NCI-H2029 (cell line): ENCODE results near the gene KLK13.

Source experiments
- DNase-seq: peaks from one replicate; lab custom pipeline; 2025; lab: John Stamatoyannopoulos, UW

KLK13 gene, protein sequence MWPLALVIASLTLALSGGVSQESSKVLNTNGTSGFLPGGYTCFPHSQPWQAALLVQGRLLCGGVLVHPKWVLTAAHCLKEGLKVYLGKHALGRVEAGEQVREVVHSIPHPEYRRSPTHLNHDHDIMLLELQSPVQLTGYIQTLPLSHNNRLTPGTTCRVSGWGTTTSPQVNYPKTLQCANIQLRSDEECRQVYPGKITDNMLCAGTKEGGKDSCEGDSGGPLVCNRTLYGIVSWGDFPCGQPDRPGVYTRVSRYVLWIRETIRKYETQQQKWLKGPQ

DNA sequence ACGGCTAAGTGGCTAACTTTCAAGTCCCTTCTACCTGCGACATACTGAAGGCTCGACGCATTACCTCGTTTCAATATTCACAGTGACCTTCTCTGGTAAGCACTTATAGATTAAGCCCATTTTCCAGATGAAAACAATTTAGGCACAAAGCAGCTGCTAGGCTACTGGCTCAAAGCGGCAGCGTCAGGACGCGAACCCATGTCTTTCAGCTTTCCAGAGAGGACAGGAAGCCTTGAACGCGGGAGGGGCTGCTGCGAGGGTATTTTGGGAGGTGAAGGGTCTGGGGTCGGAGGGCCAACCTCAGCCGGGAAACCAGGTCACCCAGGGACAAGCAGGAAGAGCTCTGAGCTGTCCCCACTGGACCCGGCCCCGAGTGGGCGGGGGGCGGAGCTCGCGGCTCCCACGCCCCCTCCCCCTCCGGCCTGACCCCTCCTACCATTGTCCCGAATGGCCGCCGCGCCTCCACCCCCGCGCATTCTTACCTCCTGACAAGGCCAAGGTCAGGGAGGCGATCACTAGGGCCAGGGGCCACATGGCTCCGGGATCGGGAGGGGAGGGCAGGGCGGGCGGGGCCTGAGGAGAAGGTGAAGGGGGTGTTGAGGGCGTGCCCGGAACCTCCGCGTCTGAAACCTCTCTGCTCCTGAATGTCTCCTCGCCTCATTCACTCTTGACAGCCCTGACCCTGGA is at the start of gene KLK13:
TSS of gene KLK13 (minus strand) at position 559 of the 687 bp plus-strand sequence. CDS start at position 534, 25 bp downstream.
- no peak for DNase-seq

DNA sequence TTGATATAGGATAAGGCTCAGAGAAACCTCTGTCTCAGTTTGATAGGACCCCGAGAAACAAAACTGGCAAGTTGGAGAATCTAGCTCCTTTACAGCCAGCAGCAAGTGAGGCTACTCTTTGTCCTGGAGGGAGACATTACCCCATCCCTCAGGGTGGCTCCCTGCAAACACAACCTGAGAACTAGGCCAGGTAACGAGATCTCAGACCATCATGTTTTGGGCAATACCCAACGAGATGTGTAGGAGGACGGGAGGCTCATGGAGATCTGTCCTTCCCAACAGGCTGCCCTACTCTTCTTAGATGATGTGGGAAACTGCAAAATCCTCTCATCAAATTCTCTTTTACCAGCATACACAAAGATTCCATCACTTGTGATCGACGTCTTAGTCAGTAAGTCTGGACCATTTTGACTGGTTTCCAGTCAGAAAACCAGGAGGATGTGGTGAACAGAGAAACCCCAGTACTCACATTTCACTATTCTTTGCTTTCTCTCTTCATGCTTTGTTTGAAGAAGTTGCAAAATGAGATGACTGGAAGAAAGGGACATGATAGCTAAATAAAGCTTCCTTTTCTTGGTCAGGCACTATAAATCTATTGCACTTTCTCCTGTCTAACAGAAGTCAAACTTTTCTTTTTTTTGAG is 49.3 kb upstream of the KLK13 start:
- no peak for DNase-seq

DNA sequence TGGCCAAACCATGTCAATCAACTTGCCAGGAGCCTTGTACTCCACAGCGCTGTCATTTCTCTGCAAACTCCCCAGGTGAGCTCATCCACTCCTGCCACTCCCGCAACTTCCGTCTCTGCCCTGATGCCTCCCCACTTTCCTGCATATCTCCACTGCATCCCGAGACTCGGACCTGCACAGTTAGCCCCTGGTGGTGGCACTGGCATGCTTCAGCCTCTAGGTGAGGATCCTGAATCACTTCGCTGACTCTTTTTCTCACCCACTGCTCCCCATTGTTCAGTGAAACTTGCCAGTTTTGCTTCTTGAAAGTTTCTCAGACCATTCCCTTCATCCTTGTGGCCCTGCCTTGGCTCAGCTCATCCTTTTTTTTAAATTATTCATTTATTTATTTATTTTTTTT is 46.7 kb upstream of the KLK13 start:
- DNase-seq: no peak

DNA sequence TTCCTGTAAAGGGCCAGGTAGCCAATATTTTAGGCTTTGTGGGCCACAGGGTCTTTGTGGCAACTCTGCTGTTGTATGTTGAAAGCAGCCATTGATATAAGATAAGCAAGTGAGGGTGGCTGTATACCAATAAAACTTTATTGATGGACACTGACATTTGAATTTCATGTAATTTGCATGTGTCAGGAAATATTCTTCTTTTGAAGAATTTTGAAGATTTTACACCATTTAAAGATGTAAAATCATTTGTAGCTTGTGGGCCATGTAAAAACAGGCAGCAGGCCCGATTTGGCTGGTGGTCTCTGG is 45.7 kb upstream of the KLK13 start:
- DNase-seq: no peak

DNA sequence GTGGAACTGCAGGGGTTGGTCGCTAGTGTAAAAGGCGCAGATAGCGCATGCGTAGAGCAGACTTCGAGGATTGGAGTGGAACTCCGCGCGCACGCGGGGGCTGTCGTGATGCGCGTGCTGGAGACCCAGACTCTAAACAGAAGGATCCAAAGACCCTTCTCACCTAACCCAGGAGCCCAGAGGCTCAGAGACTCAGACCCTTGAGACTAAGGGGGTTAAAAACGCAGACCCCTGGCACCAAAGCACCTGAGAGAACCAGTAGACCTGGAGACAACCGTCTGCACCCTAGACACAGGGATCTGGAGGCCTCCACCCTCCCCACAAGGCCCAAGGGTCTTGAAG is 43.9 kb upstream of the KLK13 start:
- DNase-seq: no peak

DNA sequence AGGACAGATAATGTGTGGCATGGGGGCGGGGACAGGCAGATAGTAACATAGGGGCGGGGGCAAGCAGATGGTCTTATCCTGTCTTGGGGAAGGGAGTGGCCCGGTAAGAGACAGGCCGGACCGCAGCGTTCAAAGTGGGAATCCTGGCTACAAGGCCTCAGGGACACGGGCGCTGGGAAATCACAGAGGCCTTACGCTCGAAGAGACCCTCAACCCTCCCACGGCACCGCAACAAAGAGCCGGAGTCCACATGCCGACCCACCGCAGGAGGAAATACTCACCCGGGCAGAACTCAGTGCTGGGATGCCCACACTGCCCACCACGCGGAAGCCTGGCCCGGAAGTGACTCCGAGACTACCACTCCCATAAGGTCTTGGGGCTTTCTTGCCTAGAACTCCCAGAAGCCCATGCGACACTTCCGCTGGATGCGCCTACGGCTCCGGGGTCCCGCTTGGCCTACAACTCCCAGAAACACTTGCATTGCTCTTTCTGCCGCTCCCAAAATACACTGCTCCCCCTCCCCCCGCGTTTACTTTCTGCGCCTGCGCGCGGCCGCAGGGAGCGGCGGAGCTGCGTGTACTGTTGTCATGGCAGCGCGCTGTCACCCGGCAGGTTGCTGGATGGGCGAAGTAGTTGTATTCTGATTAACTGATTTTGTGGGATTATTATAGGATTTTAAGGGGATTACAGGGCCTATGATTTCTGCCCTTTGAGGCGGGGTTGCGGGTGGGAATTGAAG is 43.3 kb upstream of the KLK13 start, which contains the start of gene CTU1:
TSS of gene CTU1 (minus strand) at position 344 of the 739 bp plus-strand sequence. CDS start 3,840 bp downstream, outside the sequence.
- peak; percentile 98 for DNase-seq

DNA sequence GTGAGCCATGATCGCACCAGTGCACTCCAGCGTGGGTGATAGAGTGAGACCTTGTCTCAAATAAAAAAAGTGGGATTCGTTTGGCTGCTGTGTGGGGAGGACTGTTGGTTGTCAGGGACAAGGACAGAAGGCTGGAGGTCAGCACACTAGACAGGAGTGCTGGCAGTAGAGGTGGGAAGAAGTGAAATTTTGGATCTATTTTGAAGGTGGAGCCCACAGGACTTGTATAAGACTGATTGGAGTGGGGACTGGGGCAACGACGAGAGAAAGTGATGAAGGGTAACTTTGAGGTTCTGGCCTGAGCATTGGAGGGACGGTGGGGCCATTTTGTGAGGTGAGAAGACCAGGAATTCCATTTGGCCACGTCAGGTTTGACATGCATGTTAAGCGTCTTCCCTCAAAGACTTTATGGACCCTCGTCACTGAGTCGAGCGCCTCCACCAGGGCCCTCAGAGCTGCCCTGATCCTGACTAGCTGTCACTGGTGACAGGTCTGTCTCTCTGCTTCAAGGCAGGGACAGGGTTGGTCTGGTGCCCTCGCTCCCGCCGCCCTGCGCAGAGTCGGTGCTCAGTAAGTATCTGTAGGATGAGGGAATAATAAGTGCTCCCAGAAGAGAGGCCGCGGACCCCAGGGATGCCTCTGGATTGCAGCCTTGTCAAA is 42.6 kb upstream of the KLK13 start:
- DNase-seq: no peak

DNA sequence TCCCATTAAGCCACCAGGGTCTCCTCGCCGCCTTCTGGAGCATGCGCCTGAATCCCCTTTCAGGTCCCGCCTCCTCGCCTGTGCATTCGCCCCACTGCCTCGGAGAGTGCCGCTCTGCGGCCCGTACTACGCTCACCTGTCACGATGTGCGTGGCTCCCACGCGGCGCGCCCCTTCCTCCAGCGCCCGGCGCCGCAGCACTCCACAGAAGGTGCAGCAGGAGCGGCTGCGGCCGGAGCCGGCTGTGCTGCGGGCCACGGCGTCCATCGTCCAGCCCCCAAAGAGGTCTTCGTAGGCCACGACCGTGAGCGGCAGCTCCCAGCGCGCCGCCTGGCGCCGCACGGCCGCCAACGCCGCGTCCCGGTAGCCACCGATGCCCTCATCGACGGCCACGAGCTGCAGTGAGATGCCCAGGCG is 39.0 kb upstream of the KLK13 start:
- DNase-seq: no peak

DNA sequence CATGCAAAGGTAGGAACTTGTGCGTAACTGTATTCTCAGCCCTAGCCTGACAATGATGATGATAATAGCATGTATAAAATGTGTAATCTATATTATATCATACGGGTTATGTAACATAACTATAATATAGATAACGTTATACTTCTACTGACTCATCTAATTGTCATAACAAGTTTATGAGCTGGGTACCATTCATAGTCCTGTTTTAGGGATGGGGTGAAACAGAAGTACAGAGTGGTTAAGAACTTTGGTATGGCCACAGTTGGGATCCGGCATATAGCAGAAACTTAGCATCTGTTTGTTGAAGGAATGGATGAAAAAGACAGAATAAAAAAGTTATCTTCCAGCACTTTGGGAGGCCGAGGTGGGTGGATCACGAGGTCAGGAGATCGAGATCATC is 38.1 kb upstream of the KLK13 start:
- DNase-seq: no peak

DNA sequence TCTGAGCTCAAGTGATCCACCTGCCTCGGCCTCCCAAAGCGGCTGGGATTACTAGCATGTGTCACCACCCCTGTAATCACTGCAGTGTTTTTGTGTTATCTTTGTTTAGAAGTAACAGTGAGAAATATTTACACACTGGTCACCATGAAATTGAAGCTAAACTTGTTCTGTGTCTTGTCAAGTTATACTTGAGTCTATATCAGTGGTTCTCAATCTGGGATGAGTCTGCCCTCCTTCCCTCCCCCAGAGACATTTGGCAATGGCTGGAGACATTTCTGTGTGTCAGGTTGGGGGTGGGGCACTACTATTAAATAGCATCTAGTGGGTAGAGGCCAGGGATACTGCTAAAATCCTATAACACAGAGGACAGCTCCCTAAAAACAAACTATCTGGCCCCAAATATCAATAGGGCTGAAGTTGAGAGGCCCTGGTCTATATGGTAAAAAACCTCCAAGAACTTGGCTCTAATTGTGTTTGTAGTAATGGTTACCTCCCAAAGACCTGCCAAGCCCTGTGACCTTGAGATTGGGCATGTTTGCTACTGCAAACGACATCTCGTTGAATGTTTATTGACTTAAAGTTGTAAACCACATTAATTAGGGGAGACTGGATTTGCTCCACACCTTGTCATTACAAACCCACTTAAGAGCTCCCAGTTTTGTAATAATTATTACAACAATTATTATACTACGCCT is 36.4 kb upstream of the KLK13 start:
- no peak for DNase-seq

DNA sequence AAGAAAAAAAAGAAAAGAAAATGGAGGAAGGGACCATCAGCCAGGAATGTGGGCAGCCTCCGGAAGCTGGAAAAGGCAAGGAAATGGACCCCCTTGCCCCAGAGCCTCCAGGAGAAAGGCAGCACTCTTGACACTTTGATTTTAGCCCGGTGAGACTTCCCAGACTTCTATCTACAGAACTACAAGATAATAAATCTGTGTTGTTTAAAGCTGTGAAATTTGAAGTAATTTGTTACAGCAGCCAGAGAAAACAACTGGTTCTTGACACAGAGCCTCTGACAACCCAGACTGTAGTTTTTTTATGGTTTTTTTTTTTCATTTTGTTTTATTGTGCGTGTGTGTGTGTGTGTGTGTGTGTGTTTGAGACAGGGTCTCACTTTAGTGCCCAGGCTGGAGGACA is 35.7 kb upstream of the KLK13 start:
- DNase-seq: no peak

DNA sequence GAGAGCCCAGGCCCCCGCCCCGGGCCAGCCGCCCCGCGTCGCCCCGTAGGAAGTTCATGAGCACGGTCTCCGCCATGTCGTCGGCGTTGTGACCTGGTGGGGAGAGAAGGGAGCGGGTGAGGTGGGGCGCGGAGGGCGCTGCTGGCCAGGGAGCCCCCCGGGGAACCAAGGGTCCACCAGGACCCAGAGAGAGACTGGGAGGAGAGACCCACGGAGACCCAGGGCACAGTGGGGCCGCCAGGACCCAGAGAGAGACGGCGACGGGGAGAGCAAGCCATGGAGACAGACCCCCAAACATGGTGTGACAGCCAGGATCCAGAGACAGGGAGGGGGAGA is 34.1 kb upstream of the KLK13 start:
- no peak for DNase-seq

DNA sequence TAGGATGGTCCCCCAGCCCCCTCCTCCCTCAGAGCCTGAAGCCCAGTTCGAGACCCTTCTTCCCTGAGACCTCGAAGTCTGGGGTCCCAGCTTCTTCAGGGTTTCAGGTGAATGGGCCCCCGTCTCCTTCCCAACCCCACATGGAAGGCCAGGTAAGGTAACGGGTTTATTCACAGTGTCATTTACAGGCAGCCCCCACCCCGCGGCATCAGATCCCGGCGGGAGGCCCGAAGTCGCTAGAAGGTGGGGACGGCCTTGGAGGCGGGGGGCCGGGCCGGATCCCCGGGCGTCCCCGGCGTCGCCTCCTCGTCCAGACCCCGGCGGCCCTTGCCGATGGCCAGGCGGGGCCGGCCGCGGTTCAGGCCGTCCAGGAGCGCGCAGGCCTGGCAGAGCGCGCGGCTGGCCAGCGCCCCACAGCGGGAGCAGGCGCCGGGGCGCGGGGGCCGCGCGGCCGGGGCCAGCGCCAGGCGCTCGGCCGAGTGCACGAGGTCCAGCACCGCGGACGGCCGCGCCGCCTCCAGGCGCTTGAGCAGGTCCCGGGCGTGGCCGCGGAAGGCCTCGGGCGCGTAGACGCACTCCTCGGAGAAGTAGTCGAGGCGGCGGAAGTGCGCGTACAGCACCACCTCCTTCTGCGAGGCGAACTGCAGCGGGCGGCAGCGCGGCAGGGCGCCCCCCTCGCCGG is 33.6 kb upstream of the KLK13 start:
- no peak for DNase-seq

DNA sequence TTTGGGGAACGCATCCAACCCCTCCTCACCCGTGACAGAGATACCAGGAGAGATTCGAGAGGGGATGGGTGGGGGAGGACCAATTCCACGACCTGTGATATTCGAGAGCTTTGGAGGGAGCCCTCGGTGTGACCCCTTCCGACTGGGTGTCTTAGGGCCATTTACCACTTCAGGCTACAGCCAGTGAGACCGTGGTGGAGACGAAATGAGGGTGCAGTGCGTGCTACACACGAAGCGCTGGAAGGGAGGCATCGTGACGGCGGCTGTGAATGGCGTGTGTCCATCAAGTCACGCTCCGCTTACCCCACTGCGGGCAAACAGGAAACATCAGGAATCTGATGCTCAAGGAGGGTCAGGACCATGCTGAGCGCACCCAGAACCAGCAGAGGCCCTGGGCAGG is 32.9 kb upstream of the KLK13 start:
- no peak for DNase-seq

DNA sequence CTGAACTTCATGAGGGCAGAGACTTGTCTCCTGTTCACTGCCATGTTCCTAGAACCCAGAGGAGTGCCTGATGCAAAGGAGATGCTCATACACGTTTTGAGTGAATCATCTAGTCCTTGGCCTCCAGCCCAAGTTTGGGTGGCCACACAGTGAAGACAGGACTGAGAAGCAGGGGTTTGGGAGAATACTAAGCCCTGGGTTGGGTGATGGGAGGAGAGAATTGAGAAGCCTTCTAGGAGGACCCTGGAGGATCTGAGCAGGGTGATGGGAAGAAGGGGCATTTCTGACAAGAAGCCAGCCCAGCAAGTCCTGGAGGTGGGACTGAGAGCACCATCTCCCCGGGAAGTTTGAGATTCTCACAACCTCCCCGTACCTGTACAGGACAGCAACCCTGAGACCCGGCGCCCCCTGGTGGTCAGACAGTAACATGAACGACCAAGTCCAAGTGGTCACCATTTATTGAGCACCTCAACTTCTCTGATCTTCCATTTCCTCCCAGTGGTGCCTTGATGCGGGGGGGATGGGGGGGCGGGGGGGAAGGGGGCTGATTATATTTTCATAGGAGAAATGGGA is 32.4 kb upstream of the KLK13 start:
- peak; percentile 38 for DNase-seq

DNA sequence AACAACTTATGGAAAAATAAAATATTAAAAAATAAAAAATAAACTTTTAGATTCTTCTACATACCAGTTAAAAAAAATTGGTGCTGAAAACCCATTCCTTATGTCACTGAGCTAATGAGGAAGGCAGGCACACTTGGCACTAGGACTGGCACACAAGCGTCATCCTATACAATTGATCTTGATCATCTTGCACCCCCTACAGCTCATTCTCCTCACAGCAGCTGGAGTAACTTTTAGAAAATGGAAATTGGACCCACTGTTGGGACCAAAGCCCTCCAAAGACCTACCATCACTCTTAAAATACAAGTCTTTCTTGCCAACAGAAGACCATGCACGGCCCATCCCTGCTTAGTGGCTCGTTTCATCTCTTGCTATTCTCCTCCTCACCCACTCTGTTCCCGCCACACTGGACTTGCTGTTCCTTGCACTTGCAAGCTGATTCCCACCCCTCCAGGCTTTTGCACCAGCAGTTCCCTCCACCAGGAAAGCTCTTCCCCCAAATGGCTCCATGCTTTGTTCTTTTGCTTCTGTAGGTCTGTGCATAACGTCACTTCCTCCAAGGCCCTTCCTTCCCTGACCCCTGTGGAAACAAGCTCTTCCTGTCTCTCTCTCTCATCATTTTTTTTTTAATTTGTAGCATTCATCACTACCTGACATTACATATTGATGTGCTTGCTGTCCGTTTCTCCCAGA is 31.7 kb upstream of the KLK13 start:
- DNase-seq: peak; percentile 13

DNA sequence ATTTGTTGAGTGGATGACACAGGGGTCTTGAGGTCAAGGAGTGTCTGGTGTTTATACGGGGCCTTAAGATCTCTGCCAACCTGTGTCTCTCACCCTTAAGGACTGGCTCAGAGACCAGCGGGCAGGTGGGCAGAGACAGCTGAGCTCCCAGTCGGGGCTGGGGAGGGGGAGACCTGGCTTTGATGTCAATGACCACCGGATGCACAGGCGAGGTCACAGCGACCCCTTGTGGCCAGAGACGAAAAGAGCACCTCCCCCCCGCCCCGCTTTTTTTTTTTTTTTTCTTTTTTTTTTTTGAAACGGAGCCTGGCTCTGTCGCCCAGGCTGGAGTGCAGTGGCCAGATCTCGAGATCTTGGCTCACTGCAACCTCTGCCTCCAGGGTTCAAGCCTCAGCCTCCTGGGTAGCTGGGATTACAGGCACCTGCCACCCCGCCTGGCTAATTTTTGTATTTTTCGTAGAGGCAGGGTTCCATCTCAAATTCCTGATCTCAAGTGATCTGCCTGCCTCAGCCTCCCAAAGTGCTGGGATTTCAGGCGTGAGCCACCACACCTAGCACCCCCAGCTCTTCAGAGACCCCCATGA is 29.9 kb upstream of the KLK13 start:
- DNase-seq: peak; percentile 51

DNA sequence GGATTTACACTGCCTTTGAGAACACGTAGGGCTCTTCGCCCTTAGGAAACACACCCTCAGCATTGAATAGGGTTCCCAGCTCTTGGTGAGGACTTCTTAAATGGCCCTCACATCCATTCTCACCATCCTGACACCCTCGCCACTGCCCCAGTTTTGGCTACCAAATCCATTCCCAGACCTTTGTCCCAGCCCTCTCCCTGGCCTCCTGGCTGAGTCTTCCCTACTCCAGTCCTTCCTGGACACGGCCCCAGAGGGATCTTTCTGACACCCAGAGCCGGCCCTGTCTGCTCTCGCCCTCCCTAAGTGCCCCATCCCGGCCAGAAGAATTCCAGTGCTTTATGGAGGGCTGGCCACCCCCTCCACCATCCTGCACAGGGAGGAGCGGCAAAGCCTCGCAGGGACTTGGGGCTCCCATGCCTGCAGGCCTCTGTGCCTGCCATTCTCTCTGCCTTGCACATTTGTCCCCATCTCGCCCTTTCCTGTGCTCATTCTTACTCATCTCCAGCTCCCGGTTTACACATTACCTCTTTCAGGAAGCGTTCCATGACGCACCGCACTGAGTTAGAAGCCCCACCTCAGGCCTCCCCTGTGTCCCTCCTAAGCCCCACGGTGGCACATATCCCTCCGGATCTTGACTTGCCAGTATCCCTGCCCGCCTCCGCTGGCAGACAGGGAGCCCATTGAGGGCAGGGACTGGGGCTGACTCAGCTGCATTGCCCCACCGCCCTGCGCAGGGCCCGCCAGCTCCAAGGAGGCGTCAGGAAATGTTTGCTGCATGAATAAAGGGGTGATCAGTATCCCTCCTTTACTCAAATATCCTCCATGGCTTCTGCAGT is 28.8 kb upstream of the KLK13 start:
- DNase-seq: no peak

DNA sequence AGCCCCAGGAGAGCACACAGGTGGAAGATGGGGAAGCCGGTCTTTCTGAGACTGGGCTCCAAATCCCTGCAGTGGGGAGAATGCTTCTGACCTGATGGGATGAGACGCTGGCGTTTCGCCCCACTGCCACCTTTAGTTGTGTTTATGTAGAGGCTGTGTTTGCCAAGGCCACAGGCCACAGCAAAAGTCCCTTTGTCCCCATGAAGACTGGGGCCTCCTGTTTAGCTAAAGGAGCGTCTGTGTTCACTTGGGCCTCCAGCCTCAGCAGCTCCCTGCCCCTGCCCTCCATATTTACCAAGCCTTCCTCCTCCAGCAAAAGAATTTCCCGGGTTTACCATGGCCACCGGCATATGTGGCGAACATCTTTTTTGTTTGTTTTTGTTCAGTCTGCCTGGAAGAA is 28.2 kb upstream of the KLK13 start:
- DNase-seq: peak; percentile 32
